ENCODE results near the gene ARHGAP4.

ARHGAP4 gene

GRCh38 chrX:153925739-153926551, at the start of gene ARHGAP4:
Gene ARHGAP4 (minus strand): TSS chrX:153926264. CDS start chrX:153926202, 62 bp downstream.
- peak within 1 kb of the TSS; percentile 63 for H3K4me3 ChIP-seq (ENCODE audit: control insufficient read depth, low read depth, low read length)
- TF ChIP-seq, protein P1, sequence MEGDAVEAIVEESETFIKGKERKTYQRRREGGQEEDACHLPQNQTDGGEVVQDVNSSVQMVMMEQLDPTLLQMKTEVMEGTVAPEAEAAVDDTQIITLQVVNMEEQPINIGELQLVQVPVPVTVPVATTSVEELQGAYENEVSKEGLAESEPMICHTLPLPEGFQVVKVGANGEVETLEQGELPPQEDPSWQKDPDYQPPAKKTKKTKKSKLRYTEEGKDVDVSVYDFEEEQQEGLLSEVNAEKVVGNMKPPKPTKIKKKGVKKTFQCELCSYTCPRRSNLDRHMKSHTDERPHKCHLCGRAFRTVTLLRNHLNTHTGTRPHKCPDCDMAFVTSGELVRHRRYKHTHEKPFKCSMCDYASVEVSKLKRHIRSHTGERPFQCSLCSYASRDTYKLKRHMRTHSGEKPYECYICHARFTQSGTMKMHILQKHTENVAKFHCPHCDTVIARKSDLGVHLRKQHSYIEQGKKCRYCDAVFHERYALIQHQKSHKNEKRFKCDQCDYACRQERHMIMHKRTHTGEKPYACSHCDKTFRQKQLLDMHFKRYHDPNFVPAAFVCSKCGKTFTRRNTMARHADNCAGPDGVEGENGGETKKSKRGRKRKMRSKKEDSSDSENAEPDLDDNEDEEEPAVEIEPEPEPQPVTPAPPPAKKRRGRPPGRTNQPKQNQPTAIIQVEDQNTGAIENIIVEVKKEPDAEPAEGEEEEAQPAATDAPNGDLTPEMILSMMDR (IDR thresholded peaks at IDR 0.05; ENCODE audit: control insufficient read depth, insufficient read depth, low read depth, low read length, missing control alignments) = no peak
- no peak for DNase-seq (ENCODE audit: low read depth)

GRCh38 chrX:153974726-153975286, 48.7 kb upstream of the ARHGAP4 start:
- TF ChIP-seq, protein P1 (IDR thresholded peaks at IDR 0.05; ENCODE audit: control insufficient read depth, insufficient read depth, low read depth, low read length, missing control alignments) = no peak
- no peak overlapping the region for H3K4me3 ChIP-seq (ENCODE audit: control insufficient read depth, low read depth, low read length)
- DNase-seq (ENCODE audit: low read depth) = no peak

GRCh38 chrX:153974003-153974725, 48.1 kb upstream of the ARHGAP4 start:
- DNase-seq (ENCODE audit: low read depth) = no peak
- TF ChIP-seq, protein P1 (IDR thresholded peaks at IDR 0.05; ENCODE audit: control insufficient read depth, insufficient read depth, low read depth, low read length, missing control alignments) = no peak
- H3K4me3 ChIP-seq (ENCODE audit: control insufficient read depth, low read depth, low read length) = no peak overlapping the region

GRCh38 chrX:153973127-153974002, 47.3 kb upstream of the ARHGAP4 start:
- DNase-seq (ENCODE audit: low read depth) = no peak
- peak overlapping the region; percentile 41 for H3K4me3 ChIP-seq (ENCODE audit: control insufficient read depth, low read depth, low read length)
- TF ChIP-seq, protein P1 (IDR thresholded peaks at IDR 0.05; ENCODE audit: control insufficient read depth, insufficient read depth, low read depth, low read length, missing control alignments) = no peak

DNA sequence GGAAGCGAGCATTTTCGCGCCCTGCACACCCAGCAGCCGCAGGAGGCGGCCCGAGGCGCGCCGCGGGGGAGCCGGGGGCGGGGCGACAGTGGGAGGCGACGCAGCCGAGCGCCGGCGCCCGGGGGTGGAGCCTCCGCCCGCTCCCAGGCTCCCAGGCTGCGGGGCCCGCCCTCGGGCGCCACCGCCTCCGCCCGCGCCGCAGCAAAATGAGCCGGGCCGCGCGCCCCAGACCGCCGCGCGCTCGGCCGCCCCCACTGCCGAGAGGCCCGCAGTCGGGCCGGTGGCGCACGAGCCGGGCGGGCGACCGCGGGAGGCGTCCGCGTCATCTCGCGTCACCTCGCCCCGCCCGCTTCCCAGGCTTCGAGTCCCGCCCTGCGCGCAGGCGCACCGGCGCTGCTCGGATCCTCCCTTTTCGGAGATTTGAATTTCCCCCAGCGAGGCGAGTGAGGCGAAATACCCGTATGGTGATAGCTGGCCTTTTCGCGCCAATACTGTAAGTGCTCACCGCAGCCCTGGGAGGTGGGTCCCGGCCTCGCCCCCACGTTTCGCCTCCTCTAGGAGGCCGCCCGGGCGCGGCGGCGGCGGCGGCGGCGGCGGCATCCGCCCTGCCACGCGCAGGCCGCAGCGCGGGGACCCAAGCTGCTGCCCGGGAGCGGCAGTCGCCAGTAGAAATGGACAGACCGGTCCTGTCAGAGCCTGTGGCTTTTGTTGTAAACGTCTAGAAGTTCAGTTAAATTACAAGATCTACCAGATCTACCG, 46.5 kb upstream of the ARHGAP4 start, which contains the start of gene TMEM187:
TMEM187 (plus strand) TSS at position 387 of the 759 bp plus-strand sequence. CDS start 9,309 bp downstream, outside the sequence.
- peak within 1 kb of the TSS; percentile 92 for H3K4me3 ChIP-seq (ENCODE audit: control insufficient read depth, low read depth, low read length)
- TF ChIP-seq, protein P1 (IDR thresholded peaks at IDR 0.05; ENCODE audit: control insufficient read depth, insufficient read depth, low read depth, low read length, missing control alignments) = no peak

More for the DNA sequence above, 46.5 kb upstream of the ARHGAP4 start, which contains the start of gene TMEM187:
- DNase-seq (ENCODE audit: low read depth) = no peak

All from AG09309 (cell line).